ENCODE measurements around the gene R3HCC1L.

The R3HCC1L gene

GRCh38 chr10:98272245-98272644 is 137.8 kb downstream of the R3HCC1L start:
- Histone ChIP-seq H3K27ac (no peak overlapping the region), H3K36me3 (no peaks in the 10 kb centered on the region), H3K27me3 (no peaks in the 10 kb centered on the region), H3K4me1 (peaks cover 0 to 35% (median 32%) of the 10 kb centered on the region in 4 donors), H3K4me3 (no peak overlapping the region), H3K9me3 (no peaks in the 10 kb centered on the region)
- TF ChIP-seq CTCF (IDR thresholded peaks at IDR 0.05) = no peak
- no peak for DNase-seq
- intact Hi-C loops (cut with DNase I; ENCODE audit: low total_unique reads) = no loop called here

GRCh38 chr10:98272656-98273055 is 138.2 kb downstream of the R3HCC1L start:
- intact Hi-C loops (cut with DNase I; ENCODE audit: low total_unique reads) = no loop called here

GRCh38 chr10:98273057-98273850 is 138.8 kb downstream of the R3HCC1L start:
- intact Hi-C loops (cut with DNase I; ENCODE audit: low total_unique reads) = no loop called here
- H3K4me3 ChIP-seq = no peak overlapping the region
- no peak overlapping the region for H3K27ac ChIP-seq
- no peak for TF ChIP-seq CTCF (IDR thresholded peaks at IDR 0.05)
- H3K36me3 ChIP-seq = no peaks in the 10 kb centered on the region
- DNase-seq = no peak
- no peaks in the 10 kb centered on the region for H3K9me3 ChIP-seq
- no peaks in the 10 kb centered on the region for H3K27me3 ChIP-seq
- peaks cover 0 to 28% (median 25%) of the 10 kb centered on the region in 4 donors for H3K4me1 ChIP-seq

More at GRCh38 chr10:98272656-98273055, 138.2 kb downstream of the R3HCC1L start:
- H3K27ac ChIP-seq = no peak overlapping the region
- no peaks in the 10 kb centered on the region for H3K36me3 ChIP-seq
- H3K4me1 ChIP-seq = peaks cover 0 to 31% (median 28%) of the 10 kb centered on the region in 4 donors
- H3K9me3 ChIP-seq = no peaks in the 10 kb centered on the region
- peak in 1 of 2 donors; percentile 38 for DNase-seq
- H3K27me3 ChIP-seq = no peaks in the 10 kb centered on the region
- no peak for TF ChIP-seq CTCF (IDR thresholded peaks at IDR 0.05)
- H3K4me3 ChIP-seq = no peak overlapping the region

- no peak for DNase-seq
- Histone ChIP-seq H3K27ac (no peak overlapping the region), H3K36me3 (no peaks in the 10 kb centered on the region), H3K9me3 (no peaks in the 10 kb centered on the region), H3K4me1 (peaks cover 0 to 16% (median 13%) of the 10 kb centered on the region in 4 donors), H3K27me3 (no peaks in the 10 kb centered on the region), H3K4me3 (no peak overlapping the region)
- no peak for TF ChIP-seq CTCF (IDR thresholded peaks at IDR 0.05)
- intact Hi-C loops (cut with DNase I; ENCODE audit: low total_unique reads) = no loop called here
These were observed 140.1 kb downstream of the R3HCC1L start for GRCh38 chr10:98274562-98274961.

GRCh38 chr10:98276311-98276710 is 141.9 kb downstream of the R3HCC1L start:
- TF ChIP-seq CTCF (IDR thresholded peaks at IDR 0.05) = no peak
- H3K36me3 ChIP-seq = no peaks in the 10 kb centered on the region
- H3K9me3 ChIP-seq = no peaks in the 10 kb centered on the region
- DNase-seq = no peak
- H3K27me3 ChIP-seq = no peaks in the 10 kb centered on the region
- H3K4me1 ChIP-seq = no peaks in the 10 kb centered on the region
- no peak overlapping the region for H3K4me3 ChIP-seq
- intact Hi-C loops (cut with DNase I; ENCODE audit: low total_unique reads) = no loop called here
- no peak overlapping the region for H3K27ac ChIP-seq
